Measurements from ENCODE around the gene MBNL3.

DNA sequence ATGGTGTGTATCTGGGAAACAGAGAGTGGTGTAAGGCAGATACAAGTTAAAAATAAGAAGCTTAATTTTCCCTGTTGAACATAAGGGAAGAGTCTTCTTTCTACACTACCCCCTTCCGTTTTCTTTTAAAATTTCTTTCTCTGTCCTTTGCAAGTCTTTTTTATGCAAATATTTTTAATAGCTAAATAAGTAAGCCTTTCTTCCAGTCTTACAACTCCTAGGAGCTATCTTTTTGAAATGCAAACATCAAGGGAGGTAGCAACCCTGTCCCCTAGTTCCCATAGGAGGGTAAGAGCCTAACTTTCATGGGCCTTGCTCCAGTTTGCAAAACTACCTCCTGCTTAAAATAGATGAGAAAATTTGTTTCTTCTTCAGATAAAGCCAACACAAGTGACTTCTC, 121.5 kb downstream of the MBNL3 start:
- TF ChIP-seq SRF (CRISPR knock-in tag; IDR thresholded peaks at IDR 0.05) (no peak), ZSCAN32 (CRISPR knock-in tag; IDR thresholded peaks at IDR 0.05) (no peak)
